GM20000 (cell line): Measurements from ENCODE around the gene MYO1A.
A peak's percentile ranks its signal among the peaks of the same experiment; 100 is the strongest.

Experiments used
- DNase-seq: peaks from one replicate; pipeline ENCODE4 v3.0.0; 2012; ENCODE audit warnings: low spot score
- CTCF ChIP-seq: IDR thresholded peaks from 2 replicates; pipeline ENCODE4 v1.5.1; 2012; ENCODE audit warnings: mild to moderate bottlenecking, control low read depth; ENCODE audit errors: extremely low read depth, missing control alignments

Gene MYO1A

GRCh38 chr12:57090490-57090889 lies 40.6 kb upstream of the MYO1A start:
- no peak for TF ChIP-seq CTCF
- peak; percentile 4 for DNase-seq

- TF ChIP-seq CTCF = no peak
- peak; percentile 39 for DNase-seq
Observed at GRCh38 chr12:57089271-57090245, 39.6 kb upstream of the MYO1A start.

- no peak for TF ChIP-seq CTCF
- DNase-seq = peak; percentile 95
Observed at GRCh38 chr12:57088354-57089270, 38.7 kb upstream of the MYO1A start, which contains the start of gene NAB2. NAB2 (plus strand) TSS chr12:57089114; CDS start chr12:57089272, 158 bp downstream.

- TF ChIP-seq CTCF = no peak
- peak; percentile 89 for DNase-seq
Observed at GRCh38 chr12:57087691-57088353, 37.9 kb upstream of the MYO1A start.

GRCh38 chr12:57087010-57087690 lies 37.2 kb upstream of the MYO1A start:
- peak; percentile 80 for DNase-seq
- no peak for TF ChIP-seq CTCF

- peak; percentile 40 for DNase-seq
- peak; percentile 49 for TF ChIP-seq CTCF
Observed at GRCh38 chr12:57086493-57087009, 36.6 kb upstream of the MYO1A start.
